Measurements from ENCODE around the gene NCKAP5. TPM values are rescaled to one million over a fixed set of nuclear protein-coding genes. Genes with fewer than 3 reads are reported as not detected.

NCKAP5 gene
- total RNA-seq, 5 donors from 2014 or later (not counting 1 experiment from before 2014, with no cell fraction given): 0.06 TPM; not detected in 4

DNA sequence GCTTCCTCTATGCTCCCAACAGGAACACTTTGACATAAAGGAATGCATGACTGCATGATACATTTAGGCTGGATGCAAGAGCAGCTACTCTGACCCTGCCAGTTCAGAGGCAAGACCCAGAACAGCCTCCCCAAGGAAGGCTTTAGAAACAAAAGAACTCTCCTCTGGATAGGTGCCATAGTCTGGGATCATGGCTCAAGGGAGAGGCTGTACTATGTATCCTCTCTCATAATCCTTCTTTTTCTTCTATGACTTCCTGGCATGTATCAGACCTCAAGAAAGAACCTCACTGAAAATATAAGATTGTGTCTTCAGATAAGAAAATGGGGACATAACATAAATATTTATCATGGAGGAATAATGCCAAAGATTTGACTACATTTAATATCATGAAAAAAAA lies 704.3 kb downstream of the NCKAP5 start:
- no peaks in the 10 kb centered on the region for H3K27me3 Mint-ChIP-seq
- ATAC-seq (replicated peaks in 1 of 4) (no peak), DNase-seq (no peak)
- no peaks in the 10 kb centered on the region for H3K36me3 Mint-ChIP-seq
- Histone ChIP-seq H3K4me3 (ENCODE audit: control insufficient read depth in 1 of 2, extremely low read depth in 1 of 2, low read length in 1 of 2) (no peak overlapping the region), H3K36me3 (ENCODE audit: control insufficient read depth in 2 of 2, extremely low read depth in 1 of 2, insufficient read depth in 1 of 2, low read length in 1 of 2) (no peaks in the 10 kb centered on the region), H3K4me1 (ENCODE audit: control insufficient read depth in 1 of 2, extremely low read depth in 1 of 2, insufficient read depth in 2 of 2, low read length in 2 of 2) (no peaks in the 10 kb centered on the region), H3K27me3 (replicated peaks in 1 of 2; ENCODE audit: control insufficient read depth in 2 of 2, extremely low read depth in 1 of 2, insufficient read depth in 2 of 2, low read length in 1 of 2) (no peaks in the 10 kb centered on the region), H3K9me3 (no peaks in the 10 kb centered on the region), H3K27ac (ENCODE audit: low read length) (no peak overlapping the region)
- POLR2A ChIA-PET: no interaction called here
- H3K27ac Mint-ChIP-seq: no peak overlapping the region
- no peaks in the 10 kb centered on the region for H3K4me1 Mint-ChIP-seq
- CTCF ChIA-PET: no interaction called here
- peaks cover 0 to 9% (median 0%) of the 10 kb centered on the region in 3 donors for H3K9me3 Mint-ChIP-seq
- H3K4me3 Mint-ChIP-seq: no peak overlapping the region

DNA sequence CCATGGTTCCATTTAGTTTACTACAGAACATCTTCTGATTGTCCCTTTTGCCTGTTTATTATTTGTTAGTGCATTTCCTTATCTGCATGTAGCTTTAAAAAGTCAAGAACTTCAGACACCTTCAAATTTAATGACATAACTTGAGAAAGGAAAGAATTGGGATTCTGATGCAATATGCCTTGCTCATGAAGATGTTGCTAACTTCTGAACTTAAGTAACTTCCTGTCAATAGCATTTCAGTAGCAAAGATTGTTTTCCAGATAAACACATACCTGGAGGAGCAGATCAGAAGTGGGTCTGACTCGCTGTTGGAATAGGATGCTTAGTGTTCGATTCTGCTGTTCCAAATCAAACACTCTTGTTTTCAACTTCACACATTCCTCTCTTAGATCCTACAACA lies 708.0 kb downstream of the NCKAP5 start:
- ChIA-PET CTCF (no interaction called here), POLR2A (no interaction called here)
- no peak for DNase-seq
- Mint-ChIP-seq H3K9me3 (peaks cover 0 to 9% (median 0%) of the 10 kb centered on the region in 3 donors), H3K27ac (no peak overlapping the region), H3K36me3 (no peaks in the 10 kb centered on the region), H3K27me3 (no peaks in the 10 kb centered on the region), H3K4me1 (no peaks in the 10 kb centered on the region), H3K4me3 (no peak overlapping the region)
- H3K9me3 ChIP-seq: no peaks in the 10 kb centered on the region
- H3K4me1 ChIP-seq (ENCODE audit: control insufficient read depth in 1 of 2, extremely low read depth in 1 of 2, insufficient read depth in 2 of 2, low read length in 2 of 2): no peaks in the 10 kb centered on the region
- H3K36me3 ChIP-seq (ENCODE audit: control insufficient read depth in 2 of 2, extremely low read depth in 1 of 2, insufficient read depth in 1 of 2, low read length in 1 of 2): no peaks in the 10 kb centered on the region
- no peak for ATAC-seq (replicated peaks in 1 of 4)
- no peak overlapping the region for H3K27ac ChIP-seq (ENCODE audit: low read length)
- WGBS (ENCODE audit: insufficient coverage): no CpG with 5 or more reads among the region's 2 CpGs
- H3K27me3 ChIP-seq (replicated peaks in 1 of 2; ENCODE audit: control insufficient read depth in 2 of 2, extremely low read depth in 1 of 2, insufficient read depth in 2 of 2, low read length in 1 of 2): no peaks in the 10 kb centered on the region
- no peak overlapping the region for H3K4me3 ChIP-seq (ENCODE audit: control insufficient read depth in 1 of 2, extremely low read depth in 1 of 2, low read length in 1 of 2)

DNA sequence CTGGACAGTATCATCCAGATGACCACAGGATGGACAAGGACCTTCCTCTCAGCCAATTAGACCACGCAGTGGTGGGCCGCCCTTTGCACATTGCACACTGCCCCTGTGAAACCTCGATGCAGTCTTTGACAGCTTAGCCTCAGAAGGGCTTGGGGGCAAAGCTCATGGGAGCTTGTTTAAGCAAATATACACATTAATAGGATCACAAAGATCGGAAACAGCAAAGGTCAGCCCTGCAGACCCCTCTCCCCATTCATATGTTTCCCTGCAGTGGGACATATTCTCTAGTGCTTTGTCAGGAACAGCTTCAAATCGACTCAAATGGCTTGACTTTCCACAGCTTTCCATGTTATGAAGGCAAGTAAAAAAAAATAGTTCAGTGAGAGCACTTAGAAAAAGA lies 708.7 kb downstream of the NCKAP5 start:
- CTCF ChIA-PET: no interaction called here
- Mint-ChIP-seq H3K27ac (no peak overlapping the region), H3K9me3 (peaks cover 0 to 9% (median 0%) of the 10 kb centered on the region in 3 donors), H3K4me1 (no peaks in the 10 kb centered on the region), H3K36me3 (no peaks in the 10 kb centered on the region), H3K27me3 (no peaks in the 10 kb centered on the region), H3K4me3 (no peak overlapping the region)
- Histone ChIP-seq H3K36me3 (ENCODE audit: control insufficient read depth in 2 of 2, extremely low read depth in 1 of 2, insufficient read depth in 1 of 2, low read length in 1 of 2) (no peaks in the 10 kb centered on the region), H3K27me3 (replicated peaks in 1 of 2; ENCODE audit: control insufficient read depth in 2 of 2, extremely low read depth in 1 of 2, insufficient read depth in 2 of 2, low read length in 1 of 2) (no peaks in the 10 kb centered on the region), H3K4me3 (ENCODE audit: control insufficient read depth in 1 of 2, extremely low read depth in 1 of 2, low read length in 1 of 2) (no peak overlapping the region), H3K9me3 (no peaks in the 10 kb centered on the region), H3K4me1 (ENCODE audit: control insufficient read depth in 1 of 2, extremely low read depth in 1 of 2, insufficient read depth in 2 of 2, low read length in 2 of 2) (no peaks in the 10 kb centered on the region), H3K27ac (ENCODE audit: low read length) (no peak overlapping the region)
- ATAC-seq (replicated peaks in 1 of 4): no peak
- 72% methylated on average over 3 of the region's 5 CpGs for WGBS (ENCODE audit: insufficient coverage)
- DNase-seq: no peak
- POLR2A ChIA-PET: no interaction called here

GRCh38 chr2:132857319-132857718 lies 710.9 kb downstream of the NCKAP5 start:
- Histone ChIP-seq H3K9me3 (no peaks in the 10 kb centered on the region), H3K4me3 (ENCODE audit: control insufficient read depth in 1 of 2, extremely low read depth in 1 of 2, low read length in 1 of 2) (no peak overlapping the region), H3K27me3 (replicated peaks in 1 of 2; ENCODE audit: control insufficient read depth in 2 of 2, extremely low read depth in 1 of 2, insufficient read depth in 2 of 2, low read length in 1 of 2) (no peaks in the 10 kb centered on the region), H3K27ac (ENCODE audit: low read length) (no peak overlapping the region), H3K4me1 (ENCODE audit: control insufficient read depth in 1 of 2, extremely low read depth in 1 of 2, insufficient read depth in 2 of 2, low read length in 2 of 2) (no peaks in the 10 kb centered on the region), H3K36me3 (ENCODE audit: control insufficient read depth in 2 of 2, extremely low read depth in 1 of 2, insufficient read depth in 1 of 2, low read length in 1 of 2) (no peaks in the 10 kb centered on the region)
- ATAC-seq (replicated peaks in 1 of 4): no peak
- no peak overlapping the region for H3K27ac Mint-ChIP-seq
- CTCF ChIA-PET: no interaction called here
- H3K9me3 Mint-ChIP-seq: peaks cover 0 to 9% (median 0%) of the 10 kb centered on the region in 3 donors
- no peaks in the 10 kb centered on the region for H3K36me3 Mint-ChIP-seq
- no peak overlapping the region for H3K4me3 Mint-ChIP-seq
- POLR2A ChIA-PET: no interaction called here
- no peak for DNase-seq
- H3K27me3 Mint-ChIP-seq: no peaks in the 10 kb centered on the region
- WGBS (ENCODE audit: insufficient coverage): no CpG with 5 or more reads among the region's 1 CpG
- H3K4me1 Mint-ChIP-seq: no peaks in the 10 kb centered on the region

- Mint-ChIP-seq H3K36me3 (no peaks in the 10 kb centered on the region), H3K27me3 (no peaks in the 10 kb centered on the region), H3K9me3 (no peaks in the 10 kb centered on the region), H3K4me3 (no peak overlapping the region), H3K27ac (no peak overlapping the region), H3K4me1 (no peaks in the 10 kb centered on the region)
- no peaks in the 10 kb centered on the region for H3K4me1 ChIP-seq (ENCODE audit: control insufficient read depth in 1 of 2, extremely low read depth in 1 of 2, insufficient read depth in 2 of 2, low read length in 2 of 2)
- no peaks in the 10 kb centered on the region for H3K27me3 ChIP-seq (replicated peaks in 1 of 2; ENCODE audit: control insufficient read depth in 2 of 2, extremely low read depth in 1 of 2, insufficient read depth in 2 of 2, low read length in 1 of 2)
- no peak overlapping the region for H3K27ac ChIP-seq (ENCODE audit: low read length)
- 69% methylated on average over 4 of the region's 4 CpGs for WGBS (ENCODE audit: insufficient coverage)
- DNase-seq: no peak
- H3K36me3 ChIP-seq (ENCODE audit: control insufficient read depth in 2 of 2, extremely low read depth in 1 of 2, insufficient read depth in 1 of 2, low read length in 1 of 2): no peaks in the 10 kb centered on the region
- no peaks in the 10 kb centered on the region for H3K9me3 ChIP-seq
- ChIA-PET POLR2A (no interaction called here), CTCF (no interaction called here)
- no peak overlapping the region for H3K4me3 ChIP-seq (ENCODE audit: control insufficient read depth in 1 of 2, extremely low read depth in 1 of 2, low read length in 1 of 2)
- ATAC-seq (replicated peaks in 1 of 4): no peak
These were observed 717.6 kb downstream of the NCKAP5 start for GRCh38 chr2:132850688-132851087.

GRCh38 chr2:132849118-132849517 lies 719.1 kb downstream of the NCKAP5 start:
- H3K9me3 ChIP-seq: no peaks in the 10 kb centered on the region
- POLR2A ChIA-PET: no interaction called here
- no peak overlapping the region for H3K4me3 Mint-ChIP-seq
- DNase-seq (no peak), ATAC-seq (replicated peaks in 1 of 4) (no peak)
- H3K27ac Mint-ChIP-seq: no peak overlapping the region
- no peaks in the 10 kb centered on the region for H3K36me3 Mint-ChIP-seq
- no peaks in the 10 kb centered on the region for H3K4me1 ChIP-seq (ENCODE audit: control insufficient read depth in 1 of 2, extremely low read depth in 1 of 2, insufficient read depth in 2 of 2, low read length in 2 of 2)
- no peaks in the 10 kb centered on the region for H3K27me3 ChIP-seq (replicated peaks in 1 of 2; ENCODE audit: control insufficient read depth in 2 of 2, extremely low read depth in 1 of 2, insufficient read depth in 2 of 2, low read length in 1 of 2)
- no peaks in the 10 kb centered on the region for H3K36me3 ChIP-seq (ENCODE audit: control insufficient read depth in 2 of 2, extremely low read depth in 1 of 2, insufficient read depth in 1 of 2, low read length in 1 of 2)
- no peaks in the 10 kb centered on the region for H3K4me1 Mint-ChIP-seq
- CTCF ChIA-PET: no interaction called here
- H3K4me3 ChIP-seq (ENCODE audit: control insufficient read depth in 1 of 2, extremely low read depth in 1 of 2, low read length in 1 of 2): no peak overlapping the region
- H3K9me3 Mint-ChIP-seq: no peaks in the 10 kb centered on the region
- no CpG with 5 or more reads among the region's 1 CpG for whole genome bisulfite sequencing (ENCODE audit: insufficient coverage)
- H3K27ac ChIP-seq (ENCODE audit: low read length): no peak overlapping the region
- no peaks in the 10 kb centered on the region for H3K27me3 Mint-ChIP-seq

GRCh38 chr2:132845339-132845738 lies 722.9 kb downstream of the NCKAP5 start:
- no peak for DNase-seq
- Mint-ChIP-seq H3K9me3 (no peaks in the 10 kb centered on the region), H3K4me1 (no peaks in the 10 kb centered on the region), H3K36me3 (no peaks in the 10 kb centered on the region), H3K27ac (no peak overlapping the region), H3K4me3 (no peak overlapping the region), H3K27me3 (no peaks in the 10 kb centered on the region)
- ATAC-seq (replicated peaks in 1 of 4): no peak
- CTCF ChIA-PET: no interaction called here
- no peak overlapping the region for H3K27ac ChIP-seq (ENCODE audit: low read length)
- H3K36me3 ChIP-seq (ENCODE audit: control insufficient read depth in 2 of 2, extremely low read depth in 1 of 2, insufficient read depth in 1 of 2, low read length in 1 of 2): no peaks in the 10 kb centered on the region
- no peaks in the 10 kb centered on the region for H3K27me3 ChIP-seq (replicated peaks in 1 of 2; ENCODE audit: control insufficient read depth in 2 of 2, extremely low read depth in 1 of 2, insufficient read depth in 2 of 2, low read length in 1 of 2)
- H3K9me3 ChIP-seq: no peaks in the 10 kb centered on the region
- no peak overlapping the region for H3K4me3 ChIP-seq (ENCODE audit: control insufficient read depth in 1 of 2, extremely low read depth in 1 of 2, low read length in 1 of 2)
- POLR2A ChIA-PET: no interaction called here
- H3K4me1 ChIP-seq (ENCODE audit: control insufficient read depth in 1 of 2, extremely low read depth in 1 of 2, insufficient read depth in 2 of 2, low read length in 2 of 2): no peaks in the 10 kb centered on the region

Measured in T-cell (primary cell).